WI38 (cell line): ENCODE data around the gene LRRC49.

Source experiments
- H3K4me3 ChIP-seq: 2 replicates; pipeline ENCODE4 v1.5.1; 2011; ENCODE audit warnings: low read depth, mild to moderate bottlenecking, control low read depth, low read length
- CTCF ChIP-seq: IDR thresholded peaks from 2 replicates; pipeline ENCODE4 v1.5.1; 2012; ENCODE audit warnings: low read depth, mild to moderate bottlenecking, control low read depth, low read length

Gene LRRC49

GRCh38 chr15:71060983-71061382 lies 168.4 kb downstream of the LRRC49 start:
- no peak overlapping the region for H3K4me3 ChIP-seq

GRCh38 chr15:71066983-71067382 lies 174.4 kb downstream of the LRRC49 start:
- no peak overlapping the region for H3K4me3 ChIP-seq
- no peak for TF ChIP-seq CTCF

More at GRCh38 chr15:71060983-71061382, 168.4 kb downstream of the LRRC49 start:
- no peak for TF ChIP-seq CTCF

- no peak overlapping the region for H3K4me3 ChIP-seq
- no peak for TF ChIP-seq CTCF
These were observed 177.1 kb downstream of the LRRC49 start for GRCh38 chr15:71069693-71070092.

- no peak overlapping the region for H3K4me3 ChIP-seq
- TF ChIP-seq CTCF = no peak
These were observed 178.9 kb downstream of the LRRC49 start for GRCh38 chr15:71071529-71071928.

GRCh38 chr15:71072423-71072822 lies 179.8 kb downstream of the LRRC49 start:
- no peak overlapping the region for H3K4me3 ChIP-seq
- TF ChIP-seq CTCF = no peak

GRCh38 chr15:71078506-71079207 lies 186.0 kb downstream of the LRRC49 start:
- TF ChIP-seq CTCF = no peak

GRCh38 chr15:71079208-71080044 lies 186.8 kb downstream of the LRRC49 start:
- TF ChIP-seq CTCF = no peak
- H3K4me3 ChIP-seq = no peak overlapping the region

More at GRCh38 chr15:71078506-71079207, 186.0 kb downstream of the LRRC49 start:
- no peak overlapping the region for H3K4me3 ChIP-seq
